ENCODE results near the gene KNTC1.

KNTC1 gene

DNA sequence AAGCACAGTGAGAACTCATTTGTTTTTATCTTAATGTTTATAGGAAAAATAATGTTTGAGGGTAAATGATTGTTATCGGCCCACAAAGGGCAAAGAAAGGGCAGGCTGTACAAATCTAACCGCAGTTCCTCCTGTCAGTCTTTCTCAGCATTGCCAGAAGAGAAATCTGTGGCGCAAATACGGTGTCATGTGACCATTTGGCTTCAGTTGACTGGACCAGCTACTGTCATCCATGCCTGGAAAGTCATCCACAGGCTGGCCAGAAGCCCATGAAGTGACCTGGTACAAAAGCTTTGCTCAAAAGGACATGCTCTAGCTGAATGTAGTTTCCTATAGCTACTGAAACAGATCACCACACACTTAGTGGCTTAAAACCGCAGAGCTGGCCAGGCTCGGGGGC, 132.5 kb downstream of the KNTC1 start:
- no peak for TF ChIP-seq ZFX (IDR thresholded peaks at IDR 0.05; ENCODE audit: borderline replicate concordance)
- TF ChIP-seq, protein P1, sequence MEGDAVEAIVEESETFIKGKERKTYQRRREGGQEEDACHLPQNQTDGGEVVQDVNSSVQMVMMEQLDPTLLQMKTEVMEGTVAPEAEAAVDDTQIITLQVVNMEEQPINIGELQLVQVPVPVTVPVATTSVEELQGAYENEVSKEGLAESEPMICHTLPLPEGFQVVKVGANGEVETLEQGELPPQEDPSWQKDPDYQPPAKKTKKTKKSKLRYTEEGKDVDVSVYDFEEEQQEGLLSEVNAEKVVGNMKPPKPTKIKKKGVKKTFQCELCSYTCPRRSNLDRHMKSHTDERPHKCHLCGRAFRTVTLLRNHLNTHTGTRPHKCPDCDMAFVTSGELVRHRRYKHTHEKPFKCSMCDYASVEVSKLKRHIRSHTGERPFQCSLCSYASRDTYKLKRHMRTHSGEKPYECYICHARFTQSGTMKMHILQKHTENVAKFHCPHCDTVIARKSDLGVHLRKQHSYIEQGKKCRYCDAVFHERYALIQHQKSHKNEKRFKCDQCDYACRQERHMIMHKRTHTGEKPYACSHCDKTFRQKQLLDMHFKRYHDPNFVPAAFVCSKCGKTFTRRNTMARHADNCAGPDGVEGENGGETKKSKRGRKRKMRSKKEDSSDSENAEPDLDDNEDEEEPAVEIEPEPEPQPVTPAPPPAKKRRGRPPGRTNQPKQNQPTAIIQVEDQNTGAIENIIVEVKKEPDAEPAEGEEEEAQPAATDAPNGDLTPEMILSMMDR (IDR thresholded peaks at IDR 0.05): no peak
- no peak overlapping the region for H3K27ac ChIP-seq

DNA sequence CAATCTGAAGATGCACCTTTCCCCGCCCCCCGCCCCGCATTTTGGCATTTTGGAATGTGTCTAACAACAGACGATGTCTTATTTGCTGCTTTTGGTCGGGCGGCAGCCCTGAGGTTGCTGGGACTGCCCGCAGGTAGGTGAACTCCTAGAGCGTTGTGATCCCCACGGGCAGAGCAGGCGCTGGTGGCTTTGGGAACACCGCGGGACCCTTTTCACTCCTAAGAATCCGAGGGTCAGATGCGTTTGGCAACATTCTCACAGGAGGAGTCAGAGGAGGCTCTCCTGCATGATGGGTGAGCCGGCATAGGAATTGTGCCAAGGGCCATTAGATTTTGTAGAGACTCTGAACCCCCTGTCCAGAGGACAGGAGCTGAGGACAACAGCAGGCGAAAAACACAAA, 134.2 kb downstream of the KNTC1 start:
- no peak overlapping the region for H3K27ac ChIP-seq
- no peak for TF ChIP-seq ZFX (IDR thresholded peaks at IDR 0.05; ENCODE audit: borderline replicate concordance)
- TF ChIP-seq, protein P1 (IDR thresholded peaks at IDR 0.05): no peak

DNA sequence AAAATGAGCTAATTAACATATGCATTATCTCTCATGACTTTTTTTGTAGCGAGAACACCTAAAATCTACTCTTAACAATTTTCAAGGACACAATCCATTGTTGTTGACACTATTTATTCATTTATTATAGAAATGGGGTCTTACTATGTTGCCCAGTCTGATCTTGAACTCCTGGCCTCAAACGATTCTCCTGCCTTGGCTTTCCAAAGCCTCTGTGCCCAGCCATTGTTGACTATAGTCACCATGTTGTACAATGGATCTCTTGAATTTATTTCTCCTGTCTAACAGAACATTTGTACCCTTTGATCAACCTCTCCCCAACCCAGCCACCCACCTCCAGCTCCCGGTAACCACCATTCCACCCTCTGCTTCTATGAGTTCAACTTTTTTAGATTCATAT, 134.9 kb downstream of the KNTC1 start:
- TF ChIP-seq, protein P1 (IDR thresholded peaks at IDR 0.05): no peak
- TF ChIP-seq ZFX (IDR thresholded peaks at IDR 0.05; ENCODE audit: borderline replicate concordance): no peak
- no peak overlapping the region for H3K27ac ChIP-seq

DNA sequence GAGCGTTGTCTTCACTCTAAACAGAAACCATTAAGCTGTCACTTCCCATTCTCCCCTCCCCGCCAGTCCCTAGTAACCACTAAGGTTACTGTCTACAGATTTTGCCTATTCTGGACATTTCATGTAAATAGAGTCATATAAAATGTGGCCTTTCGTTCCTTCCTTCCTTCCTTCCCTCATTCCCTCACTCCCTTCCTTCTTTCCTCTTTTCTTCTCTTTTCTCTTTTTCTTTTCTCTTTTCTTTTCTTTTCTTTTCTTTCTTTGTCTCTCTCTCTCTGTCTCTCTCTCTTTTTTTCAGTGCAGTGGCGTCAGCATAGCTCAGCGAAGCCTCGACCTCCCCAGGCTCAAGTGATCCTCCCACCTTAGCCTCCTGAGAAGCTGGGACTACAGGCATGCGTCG, 138.3 kb downstream of the KNTC1 start:
- H3K27ac ChIP-seq: no peak overlapping the region
- TF ChIP-seq, protein P1 (IDR thresholded peaks at IDR 0.05): no peak
- TF ChIP-seq ZFX (IDR thresholded peaks at IDR 0.05; ENCODE audit: borderline replicate concordance): no peak

DNA sequence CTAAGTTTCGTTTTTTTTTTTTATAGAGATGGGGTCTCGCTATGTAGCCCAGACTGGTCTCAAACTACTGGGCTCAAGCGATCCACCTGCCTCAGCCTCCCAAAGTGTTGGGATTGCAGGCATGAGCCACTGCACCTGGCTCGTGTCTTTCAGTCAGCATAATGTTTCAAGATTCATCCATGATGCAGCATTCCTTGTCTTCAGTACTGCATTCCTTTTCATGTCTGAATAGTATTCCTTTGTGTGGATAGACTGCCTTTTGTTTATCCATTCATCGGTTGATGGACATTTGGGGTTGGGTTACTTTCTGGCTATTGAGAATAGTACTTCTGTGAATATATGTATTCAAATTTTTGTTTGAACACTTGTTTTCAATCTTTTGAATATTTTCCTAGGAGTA, 138.7 kb downstream of the KNTC1 start:
- TF ChIP-seq ZFX (IDR thresholded peaks at IDR 0.05; ENCODE audit: borderline replicate concordance): no peak
- TF ChIP-seq, protein P1 (IDR thresholded peaks at IDR 0.05): no peak

DNA sequence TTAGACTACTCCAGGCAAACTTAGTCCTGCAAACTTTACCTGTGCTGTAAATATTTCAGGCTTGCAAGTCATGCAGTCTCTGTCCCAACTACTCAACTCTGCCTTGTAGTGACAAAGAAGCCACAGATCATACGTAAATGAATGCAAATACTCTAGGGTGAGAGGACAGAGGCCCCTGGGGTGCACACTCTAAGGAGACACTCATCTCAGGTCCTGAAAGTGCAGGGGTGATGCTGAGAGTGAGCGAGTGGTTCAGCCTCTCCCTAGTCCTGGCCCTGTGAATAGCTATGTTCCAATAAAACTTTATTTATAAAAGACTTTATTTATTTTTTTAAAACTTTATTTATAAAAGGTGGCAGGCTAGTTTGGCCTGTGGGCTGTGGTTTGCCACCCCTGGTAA, 141.2 kb downstream of the KNTC1 start:
- no peak overlapping the region for H3K27ac ChIP-seq
- TF ChIP-seq, protein P1 (IDR thresholded peaks at IDR 0.05): no peak
- TF ChIP-seq ZFX (IDR thresholded peaks at IDR 0.05; ENCODE audit: borderline replicate concordance): no peak

More for the DNA sequence above, 138.7 kb downstream of the KNTC1 start:
- no peak overlapping the region for H3K27ac ChIP-seq

DNA sequence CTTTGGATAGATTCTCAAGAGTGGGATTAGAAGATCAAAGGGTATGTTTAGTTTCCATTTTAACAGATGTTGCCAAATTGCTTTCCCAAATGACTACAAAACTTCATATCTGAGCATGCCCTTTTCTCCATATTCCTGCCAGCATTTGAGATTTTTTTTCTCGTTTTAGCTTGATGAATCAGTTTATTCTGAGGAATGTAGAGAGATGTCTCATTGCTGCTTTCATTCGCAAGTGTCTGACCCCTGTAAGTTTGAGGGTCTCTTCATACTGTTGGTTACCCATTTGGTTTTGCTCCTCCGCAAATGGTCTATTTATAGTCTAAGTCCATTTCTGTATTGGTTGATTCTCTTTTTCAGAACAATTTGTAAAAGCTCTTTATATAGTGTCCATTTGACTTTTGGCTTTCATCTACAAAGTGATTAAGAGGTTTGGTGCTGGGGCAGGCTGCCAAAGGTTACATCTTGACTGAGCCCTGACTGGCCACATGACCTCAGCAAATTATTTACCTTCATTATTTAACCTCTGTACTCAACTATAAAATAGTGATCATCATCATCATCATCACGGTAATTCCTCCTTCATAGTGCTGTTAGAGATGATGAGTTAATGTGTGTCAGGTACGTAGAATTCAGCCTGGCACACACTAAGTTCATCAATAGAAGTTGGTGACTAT, 142.5 kb downstream of the KNTC1 start:
- no peak overlapping the region for H3K27ac ChIP-seq
- TF ChIP-seq ZFX (IDR thresholded peaks at IDR 0.05; ENCODE audit: borderline replicate concordance): no peak
- TF ChIP-seq, protein P1 (IDR thresholded peaks at IDR 0.05): no peak

Measured in 22Rv1 (cell line).